ENCODE data around the gene SNAPC5.

Gene SNAPC5

GRCh38 chr15:66491846-66492245 lies 5.7 kb downstream of the SNAPC5 start:
- no peak overlapping the region for H3K4me3 ChIP-seq (ENCODE audit: low read length)
- no peak for TF ChIP-seq CTCF (conservative IDR thresholded peaks at IDR 0.05; ENCODE audit: low read depth, low read length)
- no peak for DNase-seq (ENCODE audit: low read depth)

GRCh38 chr15:66489179-66489791 lies 8.3 kb downstream of the SNAPC5 start:
- no peak for DNase-seq (ENCODE audit: low read depth)
- no peak overlapping the region for H3K4me3 ChIP-seq (ENCODE audit: low read length)
- no peak for TF ChIP-seq CTCF (conservative IDR thresholded peaks at IDR 0.05; ENCODE audit: low read depth, low read length)

GRCh38 chr15:66488525-66488924 lies 9.0 kb downstream of the SNAPC5 start:
- no peak overlapping the region for H3K4me3 ChIP-seq (ENCODE audit: low read length)
- TF ChIP-seq CTCF (conservative IDR thresholded peaks at IDR 0.05; ENCODE audit: low read depth, low read length): no peak
- DNase-seq (ENCODE audit: low read depth): no peak

GRCh38 chr15:66486887-66487286 lies 10.7 kb downstream of the SNAPC5 start:
- TF ChIP-seq CTCF (conservative IDR thresholded peaks at IDR 0.05; ENCODE audit: low read depth, low read length): no peak
- DNase-seq (ENCODE audit: low read depth): no peak
- H3K4me3 ChIP-seq (ENCODE audit: low read length): no peak overlapping the region

- DNase-seq (ENCODE audit: low read depth): no peak
- TF ChIP-seq CTCF (conservative IDR thresholded peaks at IDR 0.05; ENCODE audit: low read depth, low read length): no peak
- no peak overlapping the region for H3K4me3 ChIP-seq (ENCODE audit: low read length)
Measured at GRCh38 chr15:66484539-66485112, 12.9 kb downstream of the SNAPC5 start.

- no peak for DNase-seq (ENCODE audit: low read depth)
- H3K4me3 ChIP-seq (ENCODE audit: low read length): no peak overlapping the region
- TF ChIP-seq CTCF (conservative IDR thresholded peaks at IDR 0.05; ENCODE audit: low read depth, low read length): no peak
Measured at GRCh38 chr15:66483131-66483566, 14.4 kb downstream of the SNAPC5 start.

- no peak for TF ChIP-seq CTCF (conservative IDR thresholded peaks at IDR 0.05; ENCODE audit: low read depth, low read length)
- DNase-seq (ENCODE audit: low read depth): no peak
- H3K4me3 ChIP-seq (ENCODE audit: low read length): no peak overlapping the region
Measured at GRCh38 chr15:66482539-66482938, 15.0 kb downstream of the SNAPC5 start.
